H54 (cell line): ENCODE data around the gene POU2F3.
A peak's percentile ranks its signal among the peaks of the same experiment; 100 is the strongest.

Experiments used
- DNase-seq: peaks from one replicate; pipeline ENCODE4 v3.0.0; 2011; ENCODE audit warnings: low spot score, mixed read lengths; ENCODE audit not compliant: insufficient read length
- FAIRE-seq: peaks from 3 replicates; lab custom pipeline; 2011; peaks lifted over from hg19 to GRCh38; lab: Jason Lieb, UNC
- POLR2A ChIP-seq: IDR thresholded peaks from 2 replicates; pipeline ENCODE4 v1.6.1; 2011; ENCODE audit warnings: low read depth, mild to moderate bottlenecking, low read length

The POU2F3 gene

GRCh38 chr11:120340529-120340928 is 100.6 kb downstream of the POU2F3 start:
- FAIRE-seq (no peak), DNase-seq (no peak)
- no peak for TF ChIP-seq POLR2A

- FAIRE-seq (no peak), DNase-seq (no peak)
- no peak for TF ChIP-seq POLR2A
Observed at GRCh38 chr11:120342226-120342625, 102.3 kb downstream of the POU2F3 start.

GRCh38 chr11:120342678-120343077 is 102.7 kb downstream of the POU2F3 start:
- DNase-seq (no peak), FAIRE-seq (no peak)
- no peak for TF ChIP-seq POLR2A

- no peak for FAIRE-seq
- DNase-seq = no peak
- no peak for TF ChIP-seq POLR2A
Observed at GRCh38 chr11:120343429-120343828, 103.5 kb downstream of the POU2F3 start.

GRCh38 chr11:120344302-120345004 is 104.5 kb downstream of the POU2F3 start:
- DNase-seq (no peak), FAIRE-seq (peak; percentile 91)
- no peak for TF ChIP-seq POLR2A

GRCh38 chr11:120346233-120346632 is 106.3 kb downstream of the POU2F3 start:
- TF ChIP-seq POLR2A = no peak
- DNase-seq (no peak), FAIRE-seq (no peak)

GRCh38 chr11:120350637-120351036 is 110.7 kb downstream of the POU2F3 start:
- no peak for FAIRE-seq
- TF ChIP-seq POLR2A = no peak
- DNase-seq = no peak

GRCh38 chr11:120352405-120352804 is 112.5 kb downstream of the POU2F3 start:
- FAIRE-seq = no peak
- no peak for TF ChIP-seq POLR2A
- no peak for DNase-seq

GRCh38 chr11:120354068-120354467 is 114.1 kb downstream of the POU2F3 start:
- TF ChIP-seq POLR2A = no peak
- peak; percentile 15 for FAIRE-seq
- DNase-seq = no peak

GRCh38 chr11:120354779-120355178 is 114.8 kb downstream of the POU2F3 start:
- no peak for TF ChIP-seq POLR2A
- DNase-seq (no peak), FAIRE-seq (no peak)

GRCh38 chr11:120357620-120358019 is 117.7 kb downstream of the POU2F3 start:
- DNase-seq (no peak), FAIRE-seq (no peak)
- TF ChIP-seq POLR2A = no peak

GRCh38 chr11:120358729-120359128 is 118.8 kb downstream of the POU2F3 start:
- DNase-seq (no peak), FAIRE-seq (no peak)
- TF ChIP-seq POLR2A = no peak

- no peak for TF ChIP-seq POLR2A
- DNase-seq (no peak), FAIRE-seq (no peak)
Observed at GRCh38 chr11:120363436-120363835, 123.5 kb downstream of the POU2F3 start.

- no peak for FAIRE-seq
- no peak for DNase-seq
Observed at GRCh38 chr11:120365512-120365911, 125.6 kb downstream of the POU2F3 start.

More at GRCh38 chr11:120365512-120365911, 125.6 kb downstream of the POU2F3 start:
- TF ChIP-seq POLR2A = no peak
